GM10266 (cell line): ENCODE results near the gene ADGRF5.
A peak's percentile ranks its signal among the peaks of the same experiment; 100 is the strongest.
"Not testable (repeated sequence)": the region's sequence is repeated elsewhere in the genome, so short reads cannot be mapped to it uniquely, and the experiment has no call there.

Experiments
- DNase-seq: peaks from one replicate; pipeline ENCODE4 v3.0.0; 2012; ENCODE audit errors: extremely low spot score
- TF ChIP-seq, protein P1 (sequence below): IDR thresholded peaks from 2 replicates; pipeline ENCODE4 v1.5.1; 2012; ENCODE audit warnings: mild to moderate bottlenecking, low read depth; ENCODE audit not compliant: control insufficient read depth, insufficient read depth; ENCODE audit errors: missing control alignments

Gene ADGRF5

DNA sequence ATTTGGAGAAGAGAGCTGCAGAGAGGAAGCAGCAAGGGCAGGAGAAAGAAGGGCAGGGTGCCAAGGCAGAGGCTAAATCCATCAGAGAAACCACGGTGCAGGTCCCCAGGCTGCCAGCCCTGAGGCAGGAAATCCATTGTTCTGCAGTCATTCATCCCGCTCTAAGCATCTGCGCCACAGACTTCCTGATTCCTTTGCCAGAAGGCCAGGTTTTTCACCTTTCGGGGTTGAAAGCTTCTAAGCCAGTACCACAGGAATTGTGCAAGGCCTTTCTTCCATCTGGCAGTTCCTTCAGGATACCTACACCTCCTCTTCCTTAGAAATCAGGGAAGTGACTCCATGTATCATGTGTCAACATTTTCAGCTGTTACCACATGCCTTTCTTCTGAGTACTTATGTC lies 45.6 kb downstream of the ADGRF5 start:
- DNase-seq = no peak
- TF ChIP-seq, protein P1, sequence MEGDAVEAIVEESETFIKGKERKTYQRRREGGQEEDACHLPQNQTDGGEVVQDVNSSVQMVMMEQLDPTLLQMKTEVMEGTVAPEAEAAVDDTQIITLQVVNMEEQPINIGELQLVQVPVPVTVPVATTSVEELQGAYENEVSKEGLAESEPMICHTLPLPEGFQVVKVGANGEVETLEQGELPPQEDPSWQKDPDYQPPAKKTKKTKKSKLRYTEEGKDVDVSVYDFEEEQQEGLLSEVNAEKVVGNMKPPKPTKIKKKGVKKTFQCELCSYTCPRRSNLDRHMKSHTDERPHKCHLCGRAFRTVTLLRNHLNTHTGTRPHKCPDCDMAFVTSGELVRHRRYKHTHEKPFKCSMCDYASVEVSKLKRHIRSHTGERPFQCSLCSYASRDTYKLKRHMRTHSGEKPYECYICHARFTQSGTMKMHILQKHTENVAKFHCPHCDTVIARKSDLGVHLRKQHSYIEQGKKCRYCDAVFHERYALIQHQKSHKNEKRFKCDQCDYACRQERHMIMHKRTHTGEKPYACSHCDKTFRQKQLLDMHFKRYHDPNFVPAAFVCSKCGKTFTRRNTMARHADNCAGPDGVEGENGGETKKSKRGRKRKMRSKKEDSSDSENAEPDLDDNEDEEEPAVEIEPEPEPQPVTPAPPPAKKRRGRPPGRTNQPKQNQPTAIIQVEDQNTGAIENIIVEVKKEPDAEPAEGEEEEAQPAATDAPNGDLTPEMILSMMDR = no peak

DNA sequence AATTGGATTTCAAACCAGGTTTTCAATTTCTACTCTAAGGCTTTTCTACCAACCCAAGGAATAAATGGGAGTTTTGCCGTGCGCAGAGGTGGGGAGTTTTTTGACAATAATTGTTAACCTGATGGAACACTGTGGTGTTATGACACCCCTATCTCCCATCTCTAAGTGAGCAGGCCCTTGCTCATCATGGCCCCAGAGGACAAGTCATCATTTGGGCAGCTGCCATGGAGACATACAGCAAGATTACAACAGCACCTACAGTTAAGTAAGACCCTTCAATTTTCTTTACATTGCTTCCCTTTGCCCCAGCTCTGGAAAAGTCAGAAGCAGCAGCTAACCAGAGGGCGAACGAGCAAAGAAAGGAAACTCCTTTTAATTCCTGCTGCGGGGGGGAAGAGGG lies 54.3 kb downstream of the ADGRF5 start:
- DNase-seq = no peak
- TF ChIP-seq, protein P1 = no peak

DNA sequence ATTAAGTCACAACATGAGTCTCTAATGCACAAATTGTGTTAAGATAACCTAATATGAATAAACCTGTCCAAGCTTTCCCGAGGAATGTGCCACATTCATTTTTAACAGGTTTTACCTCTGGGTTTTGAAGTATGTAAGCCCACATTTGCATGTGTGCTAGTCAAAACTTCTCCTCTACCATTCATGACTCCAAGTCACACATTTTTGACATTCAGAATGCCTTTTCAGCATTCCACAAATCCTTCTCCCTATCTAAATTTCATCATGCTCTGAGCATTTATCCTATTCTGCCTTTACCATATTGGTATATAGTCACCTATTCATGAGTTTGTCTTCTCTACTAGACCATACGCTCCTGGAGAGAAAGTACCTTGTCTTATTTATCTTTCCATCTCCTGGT lies 56.5 kb downstream of the ADGRF5 start:
- TF ChIP-seq, protein P1 = no peak
- no peak for DNase-seq

DNA sequence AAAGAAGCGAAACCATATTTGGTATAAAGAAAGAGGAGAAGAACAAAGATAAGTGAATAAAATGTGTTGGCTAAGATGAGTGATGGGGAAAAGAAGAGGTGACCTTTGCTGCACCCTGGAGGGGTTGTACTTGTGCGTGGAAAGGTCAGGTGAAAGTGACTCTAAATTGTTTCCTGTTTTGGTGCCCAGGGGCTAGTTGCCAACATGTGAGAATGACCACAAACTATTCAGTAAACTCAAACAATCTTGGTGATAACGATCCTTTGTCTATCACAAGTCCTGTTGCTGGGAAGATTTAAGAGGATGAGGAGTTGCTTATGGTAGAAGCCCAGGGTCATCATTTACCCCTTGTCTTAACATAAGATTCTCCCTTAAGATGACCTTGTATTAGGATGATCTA lies 57.9 kb downstream of the ADGRF5 start:
- TF ChIP-seq, protein P1 = no peak
- DNase-seq = no peak

DNA sequence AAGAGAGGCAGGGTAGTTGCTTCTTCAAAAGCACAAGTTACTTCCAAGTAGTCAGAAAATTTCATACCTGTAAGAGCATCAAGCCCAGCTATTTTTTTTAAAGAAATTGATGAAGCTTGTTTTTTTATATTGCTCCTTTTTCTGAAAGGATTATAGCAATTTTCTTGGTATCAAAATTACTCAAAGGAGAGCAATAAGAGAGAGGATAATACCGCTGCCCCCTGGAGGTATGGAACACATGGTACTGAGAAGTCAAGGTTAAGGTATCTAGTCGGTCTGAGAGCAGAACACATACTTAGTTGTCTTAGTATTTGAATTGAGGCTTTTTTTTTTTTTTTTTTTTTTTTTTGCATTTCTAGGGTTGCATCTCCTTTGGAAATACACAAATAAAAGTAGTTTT lies 59.4 kb downstream of the ADGRF5 start:
- DNase-seq = no peak
- TF ChIP-seq, protein P1 = no peak

DNA sequence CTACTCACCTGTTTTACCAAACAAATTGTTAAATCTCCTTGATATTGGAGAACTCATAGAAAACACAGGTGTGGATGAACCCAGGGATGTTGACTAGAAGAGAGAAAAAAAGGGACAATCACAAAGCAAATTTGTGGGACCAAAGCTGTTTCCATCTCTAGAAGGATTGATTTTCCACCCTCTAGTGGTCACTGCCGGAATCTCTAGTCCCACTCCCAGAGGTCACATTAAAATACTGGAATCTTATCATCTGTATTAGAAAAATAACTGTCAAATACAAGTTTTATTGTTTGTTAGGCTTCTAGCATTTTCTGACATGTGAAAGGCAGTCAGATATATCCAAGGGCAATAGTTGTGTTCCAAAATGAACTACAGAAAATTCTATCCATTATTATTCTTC lies 65.8 kb downstream of the ADGRF5 start:
- DNase-seq = not testable (repeated sequence)
- TF ChIP-seq, protein P1 = peak; percentile 62

DNA sequence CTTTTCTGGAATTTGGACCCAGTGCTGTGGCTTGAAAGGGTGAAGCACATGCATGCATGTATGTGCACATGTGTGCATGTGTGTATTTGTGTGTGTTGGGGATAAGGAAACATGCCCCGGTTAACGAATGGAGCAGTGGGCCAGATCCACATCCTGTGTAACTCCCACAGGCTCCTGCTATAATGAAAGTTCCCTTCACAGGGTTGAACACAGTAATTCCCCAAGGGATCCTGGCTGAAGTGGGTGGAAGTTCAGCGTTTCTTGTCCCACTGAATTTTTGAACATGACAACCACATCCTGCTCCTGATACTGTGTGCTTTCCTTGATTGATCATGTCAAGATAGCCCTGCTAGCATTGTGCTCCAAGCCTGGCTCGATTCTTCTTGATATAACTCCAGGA lies 70.2 kb downstream of the ADGRF5 start:
- DNase-seq = not testable (repeated sequence)

DNA sequence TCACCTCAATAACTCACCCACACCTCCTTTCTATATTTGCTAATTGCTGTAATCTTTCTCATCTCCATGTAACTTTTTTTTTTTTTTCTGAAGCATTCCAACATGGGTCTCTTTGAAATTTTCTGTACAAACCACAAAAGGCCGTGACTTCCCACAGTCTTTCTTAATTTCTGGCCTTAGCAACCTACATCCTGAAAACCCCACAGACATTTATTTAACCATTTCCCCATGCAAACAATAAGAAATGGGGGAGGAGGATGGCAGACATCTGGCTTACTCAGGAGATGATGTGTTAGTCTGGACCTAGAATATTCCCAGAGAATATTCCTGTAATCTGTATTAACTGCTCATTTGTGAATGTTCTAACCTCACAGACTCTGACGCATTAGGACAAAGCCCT lies 70.9 kb downstream of the ADGRF5 start:
- DNase-seq = no peak
- TF ChIP-seq, protein P1 = no peak
